Liver (tissue), 9 donors: ENCODE data around the gene LIN9. TPM values are rescaled to one million over a fixed set of nuclear protein-coding genes. Genes with fewer than 3 reads are reported as not detected.

ENCODE experiments used
- DNase-seq: peaks from one replicate; pipeline ENCODE4 v3.0.0-alpha.2; 2017; ENCODE audit warnings: low spot score
- H3K27ac ChIP-seq, 2 donors: one replicate each; pipeline ENCODE4 v1.7.0; 2013; ENCODE audit warnings: inconsistent platforms in 2 of 2, low read length in 2 of 2, control low read depth in 1 of 2, low read depth in 1 of 2, mild to moderate bottlenecking in 1 of 2
- H3K27me3 ChIP-seq, 4 donors: one replicate each; pipeline versions ENCODE4 v1.6.1 to v1.7.0; 2013; ENCODE audit warnings: low read length in 3 of 4, inconsistent platforms in 1 of 4, mild to moderate bottlenecking in 1 of 4, moderate library complexity in 1 of 4; ENCODE audit not compliant: control insufficient read depth in 4 of 4, insufficient read depth in 4 of 4
- H3K36me3 ChIP-seq, 4 donors: one replicate each; pipeline versions ENCODE4 v1.6.1 to v1.7.0; 2013; ENCODE audit warnings: low read length in 3 of 4, mild to moderate bottlenecking in 3 of 4, low read depth in 1 of 4, moderate library complexity in 1 of 4; ENCODE audit not compliant: control insufficient read depth in 4 of 4, insufficient read depth in 3 of 4
- H3K4me1 ChIP-seq, 4 donors: one replicate each; pipeline versions ENCODE4 v1.6.1 to v1.7.0; 2013; ENCODE audit warnings: low read length in 3 of 4, mild to moderate bottlenecking in 3 of 4, moderate library complexity in 1 of 4; ENCODE audit not compliant: control insufficient read depth in 4 of 4, insufficient read depth in 4 of 4
- H3K4me3 ChIP-seq, 3 donors: one replicate each; pipeline versions ENCODE4 v1.6.1 to v1.7.0; 2013; ENCODE audit warnings: low read length in 3 of 3, control low read depth in 1 of 3, low read depth in 1 of 3, mild to moderate bottlenecking in 1 of 3
- H3K9ac ChIP-seq, 2 donors: one replicate each; pipeline ENCODE4 v1.7.0; 2013; ENCODE audit warnings: low read length in 2 of 2, mild to moderate bottlenecking in 2 of 2, moderate library complexity in 2 of 2, control low read depth in 1 of 2, low read depth in 1 of 2
- H3K9me3 ChIP-seq, 4 donors: one replicate each; pipeline versions ENCODE4 v1.6.1 to v1.7.0; 2013; ENCODE audit warnings: low read length in 3 of 4; ENCODE audit not compliant: control insufficient read depth in 4 of 4
- EGR1 ChIP-seq, 2 donors: IDR thresholded peaks; 2 replicates each; pipeline ENCODE4 v1.6.1; 2016 to 2018; ENCODE audit warnings: antibody characterized with exemption in 2 of 2, low read depth in 2 of 2
- FOXA1 ChIP-seq: IDR thresholded peaks from 2 replicates; pipeline ENCODE4 v1.6.1; 2016; ENCODE audit warnings: antibody characterized with exemption
- FOXA2 ChIP-seq: IDR thresholded peaks from 2 replicates; pipeline ENCODE4 v1.6.1; 2016; ENCODE audit warnings: antibody characterized with exemption
- GABPA ChIP-seq, 2 donors: IDR thresholded peaks in 1 of 2; conservative IDR thresholded peaks in 1 of 2; 2 replicates each; pipeline ENCODE4 v1.6.1; 2016; ENCODE audit warnings: antibody characterized with exemption in 2 of 2, mild to moderate bottlenecking in 1 of 2, moderate library complexity in 1 of 2
- HNF4A ChIP-seq, 2 donors: conservative IDR thresholded peaks; 2 replicates each; pipeline ENCODE4 v1.6.1; 2016; ENCODE audit warnings: antibody characterized with exemption in 2 of 2, mild to moderate bottlenecking in 2 of 2
- HNF4G ChIP-seq: IDR thresholded peaks from 2 replicates; pipeline ENCODE4 v1.6.1; 2016; ENCODE audit warnings: antibody characterized with exemption
- JUND ChIP-seq, 2 donors: IDR thresholded peaks; 2 replicates each; pipeline ENCODE4 v1.6.1; 2016; ENCODE audit warnings: antibody characterized with exemption in 2 of 2
- MAX ChIP-seq: IDR thresholded peaks from 2 replicates; pipeline ENCODE4 v1.6.1; 2016; ENCODE audit warnings: antibody characterized with exemption
- NR2F2 ChIP-seq: IDR thresholded peaks from 2 replicates; pipeline ENCODE4 v1.6.1; 2016; ENCODE audit warnings: antibody characterized with exemption
- RAD21 ChIP-seq, 2 donors: IDR thresholded peaks; 2 replicates each; pipeline ENCODE4 v1.6.1; 2016; ENCODE audit warnings: antibody characterized with exemption in 2 of 2, mild to moderate bottlenecking in 2 of 2
- RXRA ChIP-seq, 2 donors: IDR thresholded peaks; 2 replicates each; pipeline ENCODE4 v1.6.1; 2017 to 2018; ENCODE audit warnings: antibody characterized with exemption in 2 of 2, mild to moderate bottlenecking in 1 of 2
- SP1 ChIP-seq: IDR thresholded peaks from 2 replicates; pipeline ENCODE4 v1.6.1; 2018; ENCODE audit warnings: antibody characterized with exemption, mild to moderate bottlenecking
- TAF1 ChIP-seq: conservative IDR thresholded peaks from 2 replicates; pipeline ENCODE4 v1.6.1; 2016; ENCODE audit warnings: antibody characterized with exemption, mild to moderate bottlenecking
- YY1 ChIP-seq: IDR thresholded peaks from 2 replicates; pipeline ENCODE4 v1.6.1; 2016; ENCODE audit warnings: antibody characterized with exemption, mild to moderate bottlenecking
- ZBTB33 ChIP-seq: IDR thresholded peaks from 2 replicates; pipeline ENCODE4 v1.6.1; 2016; ENCODE audit warnings: antibody characterized with exemption
- WGBS: extraction: QIAGEN DNeasy Blood & Tissue Kit; methylation state at CpG from one replicate; pipeline ENCODE4 v1.1.7; 2013; 5-methylcytosine and 5-hydroxymethylcytosine counted together
- polyA plus RNA-seq, 2 donors: library from polyadenylated mRNA; stranded (reverse) in 1 of 2; unstranded in 1 of 2; fragments of 200-250 nt in 1 of 2; fragments of >200 nt in 1 of 2; fragmentation: Nextera tagmentation in 1 of 2; extraction: Ambion mirVana in 1 of 2; gene quantifications; one replicate each; pipeline versions ENCODE4 v1.2.1 to v1.2.3, GENCODE V29; 2013 to 2015
- total RNA-seq, 2 donors: library from RNA; depleted of rRNA; stranded (reverse); fragments of >200 nt; gene quantifications; one replicate each; pipeline ENCODE4 v1.2.3, GENCODE V29; 2014
- TF ChIP-seq, protein P1 (sequence below): fragments of 150-350 bp; IDR thresholded peaks from 2 replicates; pipeline ENCODE4 v1.5.1; 2017; ENCODE audit warnings: improper control_type of control experiment, low read depth, low read length; ENCODE audit not compliant: missing input control
- TF ChIP-seq, protein P2 (sequence below): IDR thresholded peaks from 2 replicates; pipeline ENCODE4 v1.6.1; 2016; ENCODE audit warnings: antibody characterized with exemption
- donor health status: healthy.
- donor health status: healthy.
- donor health status: healthy.
- donor health status: healthy.
- donor health status: healthy.

LIN9 gene
- total and polyA plus RNA-seq, 4 donors: 0.50 to 7.9 (median 1.00) TPM

GRCh38 chr1:226329237-226329636 lies 20.3 kb upstream of the LIN9 start (continued):
- TF ChIP-seq, protein P1, sequence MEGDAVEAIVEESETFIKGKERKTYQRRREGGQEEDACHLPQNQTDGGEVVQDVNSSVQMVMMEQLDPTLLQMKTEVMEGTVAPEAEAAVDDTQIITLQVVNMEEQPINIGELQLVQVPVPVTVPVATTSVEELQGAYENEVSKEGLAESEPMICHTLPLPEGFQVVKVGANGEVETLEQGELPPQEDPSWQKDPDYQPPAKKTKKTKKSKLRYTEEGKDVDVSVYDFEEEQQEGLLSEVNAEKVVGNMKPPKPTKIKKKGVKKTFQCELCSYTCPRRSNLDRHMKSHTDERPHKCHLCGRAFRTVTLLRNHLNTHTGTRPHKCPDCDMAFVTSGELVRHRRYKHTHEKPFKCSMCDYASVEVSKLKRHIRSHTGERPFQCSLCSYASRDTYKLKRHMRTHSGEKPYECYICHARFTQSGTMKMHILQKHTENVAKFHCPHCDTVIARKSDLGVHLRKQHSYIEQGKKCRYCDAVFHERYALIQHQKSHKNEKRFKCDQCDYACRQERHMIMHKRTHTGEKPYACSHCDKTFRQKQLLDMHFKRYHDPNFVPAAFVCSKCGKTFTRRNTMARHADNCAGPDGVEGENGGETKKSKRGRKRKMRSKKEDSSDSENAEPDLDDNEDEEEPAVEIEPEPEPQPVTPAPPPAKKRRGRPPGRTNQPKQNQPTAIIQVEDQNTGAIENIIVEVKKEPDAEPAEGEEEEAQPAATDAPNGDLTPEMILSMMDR: no peak
- TF ChIP-seq RAD21 (IDR thresholded peaks at IDR 0.05) (no peak), HNF4G (no peak), NR2F2 (no peak), EGR1 (IDR thresholded peaks at IDR 0.05; ENCODE audit: low read depth in 2 of 2) (no peak)

- no peak overlapping the region for H3K4me3 ChIP-seq
- H3K36me3 ChIP-seq: no peaks in the 10 kb centered on the region
- no peaks in the 10 kb centered on the region for H3K9me3 ChIP-seq
- no peaks in the 10 kb centered on the region for H3K4me1 ChIP-seq
- H3K9ac ChIP-seq: no peak overlapping the region
- no peak for DNase-seq
- 76% methylated on average over 2 of the region's 2 CpGs for WGBS
- no peaks in the 10 kb centered on the region for H3K27me3 ChIP-seq
- H3K27ac ChIP-seq: no peak overlapping the region
- TF ChIP-seq JUND (IDR thresholded peaks at IDR 0.05) (no peak), FOXA2 (no peak), ZBTB33 (no peak), YY1 (no peak), RAD21 (IDR thresholded peaks at IDR 0.05) (no peak)
- TF ChIP-seq, protein P2, sequence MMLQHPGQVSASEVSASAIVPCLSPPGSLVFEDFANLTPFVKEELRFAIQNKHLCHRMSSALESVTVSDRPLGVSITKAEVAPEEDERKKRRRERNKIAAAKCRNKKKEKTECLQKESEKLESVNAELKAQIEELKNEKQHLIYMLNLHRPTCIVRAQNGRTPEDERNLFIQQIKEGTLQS: no peak
- TF ChIP-seq, protein P1: no peak
Measured at GRCh38 chr1:226327761-226328162, 18.8 kb upstream of the LIN9 start.

GRCh38 chr1:226325178-226325577 lies 16.2 kb upstream of the LIN9 start:
- no peak overlapping the region for H3K4me3 ChIP-seq
- H3K9me3 ChIP-seq: no peaks in the 10 kb centered on the region
- H3K4me1 ChIP-seq: no peaks in the 10 kb centered on the region
- no peaks in the 10 kb centered on the region for H3K36me3 ChIP-seq
- H3K27ac ChIP-seq: no peak overlapping the region
- H3K27me3 ChIP-seq: no peaks in the 10 kb centered on the region
- DNase-seq: no peak
- no peak overlapping the region for H3K9ac ChIP-seq
- 71% methylated on average over 1 of the region's 1 CpG for WGBS
- TF ChIP-seq NR2F2: no peak
- TF ChIP-seq, protein P1: no peak
- TF ChIP-seq HNF4G: no peak
- no peak for TF ChIP-seq FOXA2
- TF ChIP-seq YY1: no peak
- no peak for TF ChIP-seq ZBTB33
- TF ChIP-seq HNF4A (conservative IDR thresholded peaks at IDR 0.05): no peak
- TF ChIP-seq FOXA1: no peak
- TF ChIP-seq, protein P2: no peak
- TF ChIP-seq GABPA (IDR thresholded peaks at IDR 0.05 in 1 of 2, conservative IDR thresholded peaks at IDR 0.05 in 1 of 2): no peak
- no peak for TF ChIP-seq RXRA (IDR thresholded peaks at IDR 0.05)
- TF ChIP-seq TAF1: no peak
- no peak for TF ChIP-seq EGR1 (IDR thresholded peaks at IDR 0.05; ENCODE audit: low read depth in 2 of 2)
- no peak for TF ChIP-seq RAD21 (IDR thresholded peaks at IDR 0.05)
- no peak for TF ChIP-seq JUND (IDR thresholded peaks at IDR 0.05)
- no peak for TF ChIP-seq MAX
- TF ChIP-seq SP1: no peak
